Astrocyte of the spinal cord (primary cell): ENCODE measurements around the gene ZNF697.
"Not testable (repeated sequence)": the region's sequence is repeated elsewhere in the genome, so short reads cannot be mapped to it uniquely, and the experiment has no call there.

ENCODE experiments used
- DNase-seq: peaks from one replicate; pipeline ENCODE4 v3.0.0; 2011; ENCODE audit warnings: low read depth, low spot score
- H3K4me3 ChIP-seq: 2 replicates; pipeline ENCODE4 v1.5.1; 2011; ENCODE audit warnings: low read depth, mild to moderate bottlenecking, low read length, moderate library complexity
- CTCF ChIP-seq: IDR thresholded peaks from 2 replicates; pipeline ENCODE4 v1.5.1; 2012; ENCODE audit warnings: low read depth, mild to moderate bottlenecking, low read length, inconsistent platforms
- in situ Hi-C: cut with HindIII; loops from 2 replicates; pipeline ENCODE4 v1.10.0; 2017; ENCODE audit warnings: low sequenced_read_pairs

The ZNF697 gene

GRCh38 chr1:119606394-119606793 lies 41.7 kb downstream of the ZNF697 start:
- in situ Hi-C loops, result no loop called here
- no peak for TF ChIP-seq CTCF
- DNase-seq, result no peak
- no peak overlapping the region for H3K4me3 ChIP-seq

- DNase-seq, result no peak
- no peak for TF ChIP-seq CTCF
- no peak overlapping the region for H3K4me3 ChIP-seq
- in situ Hi-C loops, result no loop called here
Observed at GRCh38 chr1:119605686-119606085, 42.4 kb downstream of the ZNF697 start.

- H3K4me3 ChIP-seq, in situ Hi-C loops, DNase-seq: not testable (repeated sequence)
Observed at GRCh38 chr1:119605080-119605479, 43.0 kb downstream of the ZNF697 start.

GRCh38 chr1:119603695-119604094 lies 44.4 kb downstream of the ZNF697 start:
- no peak for TF ChIP-seq CTCF
- no peak overlapping the region for H3K4me3 ChIP-seq
- in situ Hi-C loops, result no loop called here
- no peak for DNase-seq

- in situ Hi-C loops, H3K4me3 ChIP-seq, DNase-seq: not testable (repeated sequence)
Observed at GRCh38 chr1:119603241-119603640, 44.8 kb downstream of the ZNF697 start.

- H3K4me3 ChIP-seq, in situ Hi-C loops, DNase-seq: not testable (repeated sequence)
Observed at GRCh38 chr1:119602789-119603188, 45.3 kb downstream of the ZNF697 start.

- DNase-seq, result no peak
- in situ Hi-C loops, result no loop called here
- H3K4me3 ChIP-seq, result no peak overlapping the region
- no peak for TF ChIP-seq CTCF
Observed at GRCh38 chr1:119602169-119602568, 45.9 kb downstream of the ZNF697 start.

- in situ Hi-C loops, result no loop called here
- no peak for DNase-seq
- no peak for TF ChIP-seq CTCF
- H3K4me3 ChIP-seq, result no peak overlapping the region
Observed at GRCh38 chr1:119600976-119601375, 47.1 kb downstream of the ZNF697 start.
